ENCODE data around the gene CCDC3. TPM values are rescaled to one million over a fixed set of nuclear protein-coding genes. Genes with fewer than 3 reads are reported as not detected.

The CCDC3 gene
- total and polyA plus RNA-seq, 3 donors from 2014 or later, result 30.6 to 35.5 (median 33.3) TPM

DNA sequence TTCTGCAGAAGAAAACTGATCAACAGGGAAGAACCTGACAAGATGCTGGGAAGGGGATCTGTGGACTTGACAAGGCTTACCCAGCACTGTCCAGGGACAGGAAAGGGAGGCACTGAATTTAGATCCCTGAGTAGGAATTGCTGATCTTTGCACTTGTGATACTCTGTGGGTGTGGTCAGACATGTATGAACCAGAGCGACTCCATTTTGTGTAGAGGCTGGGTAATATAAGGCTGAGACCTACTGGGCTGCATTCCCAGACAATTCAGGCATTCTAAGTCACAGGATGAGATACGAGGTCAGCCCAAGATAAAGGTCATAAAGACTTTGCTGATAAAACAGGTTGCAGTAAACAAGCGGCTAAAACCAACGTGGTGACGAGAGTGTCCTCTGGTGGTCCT, 60.7 kb downstream of the CCDC3 start:
- H3K4me1 ChIP-seq, result no peaks in the 10 kb centered on the region
- no peak for TF ChIP-seq POLR2A (IDR thresholded peaks at IDR 0.05)
- TF ChIP-seq, protein P1, sequence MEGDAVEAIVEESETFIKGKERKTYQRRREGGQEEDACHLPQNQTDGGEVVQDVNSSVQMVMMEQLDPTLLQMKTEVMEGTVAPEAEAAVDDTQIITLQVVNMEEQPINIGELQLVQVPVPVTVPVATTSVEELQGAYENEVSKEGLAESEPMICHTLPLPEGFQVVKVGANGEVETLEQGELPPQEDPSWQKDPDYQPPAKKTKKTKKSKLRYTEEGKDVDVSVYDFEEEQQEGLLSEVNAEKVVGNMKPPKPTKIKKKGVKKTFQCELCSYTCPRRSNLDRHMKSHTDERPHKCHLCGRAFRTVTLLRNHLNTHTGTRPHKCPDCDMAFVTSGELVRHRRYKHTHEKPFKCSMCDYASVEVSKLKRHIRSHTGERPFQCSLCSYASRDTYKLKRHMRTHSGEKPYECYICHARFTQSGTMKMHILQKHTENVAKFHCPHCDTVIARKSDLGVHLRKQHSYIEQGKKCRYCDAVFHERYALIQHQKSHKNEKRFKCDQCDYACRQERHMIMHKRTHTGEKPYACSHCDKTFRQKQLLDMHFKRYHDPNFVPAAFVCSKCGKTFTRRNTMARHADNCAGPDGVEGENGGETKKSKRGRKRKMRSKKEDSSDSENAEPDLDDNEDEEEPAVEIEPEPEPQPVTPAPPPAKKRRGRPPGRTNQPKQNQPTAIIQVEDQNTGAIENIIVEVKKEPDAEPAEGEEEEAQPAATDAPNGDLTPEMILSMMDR (IDR thresholded peaks at IDR 0.05), result no peak

DNA sequence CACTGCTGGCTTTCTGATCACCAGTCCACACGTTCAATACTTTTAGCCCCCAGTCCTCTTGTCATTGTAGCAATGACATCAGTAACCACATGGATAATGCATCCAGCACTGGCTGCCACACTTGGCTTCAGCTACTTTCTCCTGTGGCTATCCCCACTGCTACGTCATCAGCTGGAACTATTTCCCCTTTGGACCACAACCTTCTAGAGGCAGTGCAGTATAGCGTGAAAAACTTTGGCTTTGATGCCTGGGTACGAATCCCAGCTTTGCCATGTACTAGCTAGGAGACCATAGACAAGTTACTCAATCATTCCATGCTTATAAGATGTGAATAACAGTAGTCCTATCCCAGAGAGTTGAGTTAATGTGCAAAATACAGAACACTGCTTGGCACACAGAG, 63.2 kb downstream of the CCDC3 start:
- no peaks in the 10 kb centered on the region for H3K27me3 ChIP-seq
- no peak for DNase-seq
- intact Hi-C loops (cut with DNase I; ENCODE audit: low total_unique reads), result no loop called here
- H3K4me3 ChIP-seq, result no peak overlapping the region
- whole genome bisulfite sequencing, 2 donors, result 60 to 70% methylated on average over 4 of the region's 4 CpGs
- TF ChIP-seq, protein P1 (IDR thresholded peaks at IDR 0.05), result no peak
- TF ChIP-seq POLR2A (IDR thresholded peaks at IDR 0.05), result no peak
- no peaks in the 10 kb centered on the region for H3K4me1 ChIP-seq
- no peak overlapping the region for H3K27ac ChIP-seq
- H3K9me3 ChIP-seq, result no peaks in the 10 kb centered on the region
- H3K36me3 ChIP-seq (ENCODE audit: low read depth, missing control alignments), result no peaks in the 10 kb centered on the region

More for the DNA sequence above, 60.7 kb downstream of the CCDC3 start:
- intact Hi-C loops (cut with DNase I; ENCODE audit: low total_unique reads), result no loop called here
- Histone ChIP-seq H3K36me3 (ENCODE audit: low read depth, missing control alignments) (no peaks in the 10 kb centered on the region), H3K9me3 (no peaks in the 10 kb centered on the region), H3K27ac (no peak overlapping the region), H3K4me3 (no peak overlapping the region), H3K27me3 (no peaks in the 10 kb centered on the region)
- 50 to 68% methylated on average over 3 to 5 of the region's 5 CpGs for WGBS, 2 donors
- no peak for DNase-seq

DNA sequence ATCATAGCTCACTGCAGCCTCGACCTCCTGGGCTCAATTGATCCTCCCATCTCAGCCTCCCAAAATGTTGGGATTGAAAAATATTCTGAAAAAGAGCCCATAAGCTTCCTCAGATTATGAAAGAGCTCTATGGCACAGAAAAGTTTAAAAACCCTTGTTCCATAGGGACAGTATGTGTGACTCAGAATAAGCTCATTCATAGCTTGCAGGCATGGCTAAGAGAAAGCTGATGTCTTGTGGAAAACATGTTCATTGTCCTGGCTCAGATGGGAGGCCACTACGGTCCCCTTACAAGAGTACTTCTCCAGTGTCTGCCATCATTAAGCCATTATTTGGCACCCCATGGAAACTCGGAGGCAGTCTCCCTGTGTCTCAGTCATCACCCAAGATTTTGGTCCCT, 64.0 kb downstream of the CCDC3 start:
- no peaks in the 10 kb centered on the region for H3K36me3 ChIP-seq (ENCODE audit: low read depth, missing control alignments)
- TF ChIP-seq, protein P1 (IDR thresholded peaks at IDR 0.05), result no peak
- TF ChIP-seq POLR2A (IDR thresholded peaks at IDR 0.05), result no peak
- H3K9me3 ChIP-seq, result no peaks in the 10 kb centered on the region
- H3K4me1 ChIP-seq, result no peaks in the 10 kb centered on the region
- no peak overlapping the region for H3K4me3 ChIP-seq
- no peak overlapping the region for H3K27ac ChIP-seq
- intact Hi-C loops (cut with DNase I; ENCODE audit: low total_unique reads), result no loop called here
- H3K27me3 ChIP-seq, result no peaks in the 10 kb centered on the region
- 87 to 89% methylated on average over 3 of the region's 3 CpGs for WGBS, 2 donors
- DNase-seq, result no peak

DNA sequence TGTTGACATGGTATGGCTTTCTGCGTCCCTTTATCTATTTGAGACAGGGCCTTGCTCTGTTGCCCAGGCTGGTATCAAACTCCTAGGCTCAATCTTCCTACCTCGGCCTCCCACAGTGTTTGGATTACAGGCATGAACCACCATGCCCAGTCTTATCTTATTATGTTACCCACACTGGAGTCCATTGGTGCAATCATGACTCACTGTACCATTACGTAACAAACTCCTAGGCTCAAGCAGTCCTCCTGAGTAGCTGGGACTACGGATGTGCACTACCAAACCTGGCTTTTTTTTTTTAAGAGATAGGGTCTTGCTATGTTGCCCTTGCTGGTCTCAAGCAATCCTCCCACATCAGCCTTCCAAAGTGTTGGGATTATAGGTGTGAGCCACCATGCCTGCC, 66.7 kb downstream of the CCDC3 start:
- Histone ChIP-seq H3K4me1 (no peaks in the 10 kb centered on the region), H3K27ac (no peak overlapping the region), H3K4me3 (no peak overlapping the region), H3K9me3 (no peaks in the 10 kb centered on the region), H3K36me3 (ENCODE audit: low read depth, missing control alignments) (no peaks in the 10 kb centered on the region), H3K27me3 (no peaks in the 10 kb centered on the region)
- WGBS, 2 donors, result 96% methylated on average over 4 of the region's 4 CpGs
- intact Hi-C loops (cut with DNase I; ENCODE audit: low total_unique reads), result no loop called here
- DNase-seq, result no peak
- TF ChIP-seq, protein P1 (IDR thresholded peaks at IDR 0.05), result no peak
- no peak for TF ChIP-seq POLR2A (IDR thresholded peaks at IDR 0.05)

DNA sequence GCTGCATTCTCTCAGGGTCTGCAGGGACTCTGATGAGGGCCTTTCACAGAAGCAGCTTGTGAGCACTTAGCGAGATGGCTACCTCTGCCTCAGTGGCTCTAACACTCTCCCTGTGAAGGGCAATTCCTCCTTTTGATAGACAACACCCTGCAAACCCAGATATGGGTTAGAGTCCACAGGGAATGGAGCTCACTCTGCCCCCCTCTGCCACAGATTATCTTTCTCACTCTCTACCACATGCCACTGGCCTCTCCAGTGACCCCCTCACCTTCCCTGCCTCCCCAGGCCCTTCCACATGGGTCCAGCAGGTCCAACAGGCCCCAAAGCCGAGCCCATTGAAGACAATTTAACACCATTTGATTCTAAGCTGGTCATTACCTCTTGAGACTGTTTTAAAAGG, 72.1 kb downstream of the CCDC3 start:
- Histone ChIP-seq H3K4me3 (no peak overlapping the region), H3K36me3 (ENCODE audit: low read depth, missing control alignments) (no peaks in the 10 kb centered on the region), H3K4me1 (no peaks in the 10 kb centered on the region), H3K9me3 (no peaks in the 10 kb centered on the region), H3K27ac (no peak overlapping the region), H3K27me3 (no peaks in the 10 kb centered on the region)
- TF ChIP-seq POLR2A (IDR thresholded peaks at IDR 0.05), result no peak
- TF ChIP-seq, protein P1 (IDR thresholded peaks at IDR 0.05), result no peak
- intact Hi-C loops (cut with DNase I; ENCODE audit: low total_unique reads), result no loop called here
- WGBS, 2 donors, result 86 to 96% methylated on average over 2 of the region's 2 CpGs
- no peak for DNase-seq
